K562 (cell line): ENCODE data around the gene LY6G6F. TPM values are rescaled to one million over a fixed set of nuclear protein-coding genes. Genes with fewer than 3 reads are reported as not detected.

Experiments used
- BACH1 ChIP-seq: fragments of 200-800 bp; sonication (Bioruptor generic); IDR thresholded peaks from 2 replicates; pipeline ENCODE4 v1.6.1; 2016; ENCODE audit warnings: missing genetic modification characterization, missing compliant biosample characterization
- CBX2 ChIP-seq: fragments of 200-600 bp; sonication (generic); IDR thresholded peaks from one replicate; pipeline ENCODE4 v1.6.1; 2012; ENCODE audit warnings: mild to moderate bottlenecking, low read length, inconsistent platforms; ENCODE audit not compliant: insufficient read depth, poor library complexity, severe bottlenecking
- FOXK2 ChIP-seq, 2 experiments: fragments of 450-650 bp; IDR thresholded peaks in 1 of 2; conservative IDR thresholded peaks in 1 of 2; 2 replicates each; pipeline ENCODE4 v1.6.1; 2016; ENCODE audit warnings: low read depth in 2 of 2, mild to moderate bottlenecking in 1 of 2
- HNRNPUL1 ChIP-seq: fragments of 200-400 bp; formaldehyde crosslinking; IDR thresholded peaks from 2 replicates; pipeline ENCODE4 v1.6.1; 2017; ENCODE audit warnings: low read length
- HOXB6 ChIP-seq: fragments of 250-450 bp; sonication (Bioruptor Pico); IDR thresholded peaks from 2 replicates; pipeline ENCODE4 v1.5.1; 2022; ENCODE audit warnings: mild to moderate bottlenecking, borderline replicate concordance
- IFI16 ChIP-seq: fragments of 250-450 bp; sonication (Bioruptor Pico); IDR thresholded peaks from 2 replicates; pipeline ENCODE4 v2.1.2; 2022; ENCODE audit warnings: mild to moderate bottlenecking, inconsistent platforms
- MCM3 ChIP-seq: fragments of 450-650 bp; IDR thresholded peaks from 2 replicates; pipeline ENCODE4 v1.6.1; 2016
- ZBTB34 ChIP-seq: fragments of 250-450 bp; sonication (Bioruptor Pico); IDR thresholded peaks from 2 replicates; pipeline ENCODE4 v1.8.0; 2021; ENCODE audit warnings: mild to moderate bottlenecking, moderate library complexity
- ZNF124 ChIP-seq: sonication (generic); formaldehyde crosslinking; IDR thresholded peaks from 2 replicates; pipeline ENCODE4 v1.8.1; 2022; ENCODE audit warnings: missing genetic modification reagents
- ZNF3 ChIP-seq: fragments of 250-450 bp; sonication (Bioruptor Pico); IDR thresholded peaks from 2 replicates; pipeline ENCODE4 v1.5.0; 2021; ENCODE audit warnings: mild to moderate bottlenecking, moderate library complexity
- polyA plus RNA-seq, 8 experiments: library from polyadenylated mRNA; depleted of rRNA in 4 of 8; stranded (reverse) in 5 of 8; unstranded in 3 of 8; fragments of >200 nt; fragmentation: Nextera tagmentation in 2 of 8; fragmentation: Illumina TruSeq in 1 of 8; extraction: Ambion mirVana in 2 of 8; extraction: Trizol in 1 of 8; gene quantifications; 2 replicates each; pipeline versions ENCODE4 v1.2.1 to v1.2.3, GENCODE V29; 2011 to 2014; ENCODE audit warnings: inconsistent platforms in 1 of 8, missing spikeins in 1 of 8
- total RNA-seq, 7 experiments: library from RNA; depleted of rRNA in 6 of 7; stranded (reverse); fragments of >200 nt in 6 of 7; fragmentation: Illumina TruSeq in 2 of 7; extraction: Trizol in 2 of 7; gene quantifications; 2 replicates each; pipeline versions ENCODE4 v1.2.1 to v1.2.3, GENCODE V29; 2011 to 2021; ENCODE audit warnings: low replicate concordance in 1 of 7
- TF ChIP-seq, protein P1 (sequence below): fragments of 450-650 bp; IDR thresholded peaks from 2 replicates; pipeline ENCODE4 v1.6.1; 2016; ENCODE audit warnings: borderline replicate concordance
- TF ChIP-seq, protein P2 (sequence below): fragments of 450-650 bp; IDR thresholded peaks from 2 replicates; pipeline ENCODE4 v1.6.1; 2018; ENCODE audit not compliant: partially characterized antibody
- TF ChIP-seq, protein P3 (sequence below): fragments of 250-450 bp; sonication (Bioruptor Pico); IDR thresholded peaks from 2 replicates; pipeline ENCODE4 v1.4.0; 2020

Gene LY6G6F
- total and polyA plus RNA-seq, 9 of the 15 experiments (the other 6 are each of a cell fraction or from before 2014, with no cell fraction given), result 0.14 to 0.50 (median 0.28) TPM; not detected in 2

GRCh38 chr6:31690231-31691077 lies 16.2 kb upstream of the LY6G6F start (continued):
- peak; percentile 15 to 49; a peak in 2 of 4 replicates for TF ChIP-seq FOXK2 (conservative IDR thresholded peaks at IDR 0.05 in 1 of 2, IDR thresholded peaks at IDR 0.05 in 1 of 2; ENCODE audit: low read depth in 2 of 2)
- 0 out of 2 replicates have a peak, but pooled peaks have one; percentile 53 for TF ChIP-seq ZNF3 (CRISPR knock-in tag)
- TF ChIP-seq, protein P1, sequence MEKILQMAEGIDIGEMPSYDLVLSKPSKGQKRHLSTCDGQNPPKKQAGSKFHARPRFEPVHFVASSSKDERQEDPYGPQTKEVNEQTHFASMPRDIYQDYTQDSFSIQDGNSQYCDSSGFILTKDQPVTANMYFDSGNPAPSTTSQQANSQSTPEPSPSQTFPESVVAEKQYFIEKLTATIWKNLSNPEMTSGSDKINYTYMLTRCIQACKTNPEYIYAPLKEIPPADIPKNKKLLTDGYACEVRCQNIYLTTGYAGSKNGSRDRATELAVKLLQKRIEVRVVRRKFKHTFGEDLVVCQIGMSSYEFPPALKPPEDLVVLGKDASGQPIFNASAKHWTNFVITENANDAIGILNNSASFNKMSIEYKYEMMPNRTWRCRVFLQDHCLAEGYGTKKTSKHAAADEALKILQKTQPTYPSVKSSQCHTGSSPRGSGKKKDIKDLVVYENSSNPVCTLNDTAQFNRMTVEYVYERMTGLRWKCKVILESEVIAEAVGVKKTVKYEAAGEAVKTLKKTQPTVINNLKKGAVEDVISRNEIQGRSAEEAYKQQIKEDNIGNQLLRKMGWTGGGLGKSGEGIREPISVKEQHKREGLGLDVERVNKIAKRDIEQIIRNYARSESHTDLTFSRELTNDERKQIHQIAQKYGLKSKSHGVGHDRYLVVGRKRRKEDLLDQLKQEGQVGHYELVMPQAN, result peak; percentile 28
- TF ChIP-seq BACH1 (tag), result no peak
- TF ChIP-seq HNRNPUL1, result peak; percentile 36; the same call in 1 of the 2 replicates
- TF ChIP-seq IFI16 (CRISPR knock-in tag), result no peak
- no peak for TF ChIP-seq CBX2
- TF ChIP-seq, protein P2, sequence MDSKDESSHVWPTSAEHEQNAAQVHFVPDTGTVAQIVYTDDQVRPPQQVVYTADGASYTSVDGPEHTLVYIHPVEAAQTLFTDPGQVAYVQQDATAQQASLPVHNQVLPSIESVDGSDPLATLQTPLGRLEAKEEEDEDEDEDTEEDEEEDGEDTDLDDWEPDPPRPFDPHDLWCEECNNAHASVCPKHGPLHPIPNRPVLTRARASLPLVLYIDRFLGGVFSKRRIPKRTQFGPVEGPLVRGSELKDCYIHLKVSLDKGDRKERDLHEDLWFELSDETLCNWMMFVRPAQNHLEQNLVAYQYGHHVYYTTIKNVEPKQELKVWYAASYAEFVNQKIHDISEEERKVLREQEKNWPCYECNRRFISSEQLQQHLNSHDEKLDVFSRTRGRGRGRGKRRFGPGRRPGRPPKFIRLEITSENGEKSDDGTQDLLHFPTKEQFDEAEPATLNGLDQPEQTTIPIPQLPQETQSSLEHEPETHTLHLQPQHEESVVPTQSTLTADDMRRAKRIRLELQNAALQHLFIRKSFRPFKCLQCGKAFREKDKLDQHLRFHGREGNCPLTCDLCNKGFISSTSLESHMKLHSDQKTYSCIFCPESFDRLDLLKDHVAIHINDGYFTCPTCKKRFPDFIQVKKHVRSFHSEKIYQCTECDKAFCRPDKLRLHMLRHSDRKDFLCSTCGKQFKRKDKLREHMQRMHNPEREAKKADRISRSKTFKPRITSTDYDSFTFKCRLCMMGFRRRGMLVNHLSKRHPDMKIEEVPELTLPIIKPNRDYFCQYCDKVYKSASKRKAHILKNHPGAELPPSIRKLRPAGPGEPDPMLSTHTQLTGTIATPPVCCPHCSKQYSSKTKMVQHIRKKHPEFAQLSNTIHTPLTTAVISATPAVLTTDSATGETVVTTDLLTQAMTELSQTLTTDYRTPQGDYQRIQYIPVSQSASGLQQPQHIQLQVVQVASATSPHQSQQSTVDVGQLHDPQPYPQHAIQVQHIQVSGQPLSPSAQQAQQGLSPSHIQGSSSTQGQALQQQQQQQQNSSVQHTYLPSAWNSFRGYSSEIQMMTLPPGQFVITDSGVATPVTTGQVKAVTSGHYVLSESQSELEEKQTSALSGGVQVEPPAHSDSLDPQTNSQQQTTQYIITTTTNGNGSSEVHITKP, result peak; percentile 61
- no peak for TF ChIP-seq ZNF124
- TF ChIP-seq, protein P3, sequence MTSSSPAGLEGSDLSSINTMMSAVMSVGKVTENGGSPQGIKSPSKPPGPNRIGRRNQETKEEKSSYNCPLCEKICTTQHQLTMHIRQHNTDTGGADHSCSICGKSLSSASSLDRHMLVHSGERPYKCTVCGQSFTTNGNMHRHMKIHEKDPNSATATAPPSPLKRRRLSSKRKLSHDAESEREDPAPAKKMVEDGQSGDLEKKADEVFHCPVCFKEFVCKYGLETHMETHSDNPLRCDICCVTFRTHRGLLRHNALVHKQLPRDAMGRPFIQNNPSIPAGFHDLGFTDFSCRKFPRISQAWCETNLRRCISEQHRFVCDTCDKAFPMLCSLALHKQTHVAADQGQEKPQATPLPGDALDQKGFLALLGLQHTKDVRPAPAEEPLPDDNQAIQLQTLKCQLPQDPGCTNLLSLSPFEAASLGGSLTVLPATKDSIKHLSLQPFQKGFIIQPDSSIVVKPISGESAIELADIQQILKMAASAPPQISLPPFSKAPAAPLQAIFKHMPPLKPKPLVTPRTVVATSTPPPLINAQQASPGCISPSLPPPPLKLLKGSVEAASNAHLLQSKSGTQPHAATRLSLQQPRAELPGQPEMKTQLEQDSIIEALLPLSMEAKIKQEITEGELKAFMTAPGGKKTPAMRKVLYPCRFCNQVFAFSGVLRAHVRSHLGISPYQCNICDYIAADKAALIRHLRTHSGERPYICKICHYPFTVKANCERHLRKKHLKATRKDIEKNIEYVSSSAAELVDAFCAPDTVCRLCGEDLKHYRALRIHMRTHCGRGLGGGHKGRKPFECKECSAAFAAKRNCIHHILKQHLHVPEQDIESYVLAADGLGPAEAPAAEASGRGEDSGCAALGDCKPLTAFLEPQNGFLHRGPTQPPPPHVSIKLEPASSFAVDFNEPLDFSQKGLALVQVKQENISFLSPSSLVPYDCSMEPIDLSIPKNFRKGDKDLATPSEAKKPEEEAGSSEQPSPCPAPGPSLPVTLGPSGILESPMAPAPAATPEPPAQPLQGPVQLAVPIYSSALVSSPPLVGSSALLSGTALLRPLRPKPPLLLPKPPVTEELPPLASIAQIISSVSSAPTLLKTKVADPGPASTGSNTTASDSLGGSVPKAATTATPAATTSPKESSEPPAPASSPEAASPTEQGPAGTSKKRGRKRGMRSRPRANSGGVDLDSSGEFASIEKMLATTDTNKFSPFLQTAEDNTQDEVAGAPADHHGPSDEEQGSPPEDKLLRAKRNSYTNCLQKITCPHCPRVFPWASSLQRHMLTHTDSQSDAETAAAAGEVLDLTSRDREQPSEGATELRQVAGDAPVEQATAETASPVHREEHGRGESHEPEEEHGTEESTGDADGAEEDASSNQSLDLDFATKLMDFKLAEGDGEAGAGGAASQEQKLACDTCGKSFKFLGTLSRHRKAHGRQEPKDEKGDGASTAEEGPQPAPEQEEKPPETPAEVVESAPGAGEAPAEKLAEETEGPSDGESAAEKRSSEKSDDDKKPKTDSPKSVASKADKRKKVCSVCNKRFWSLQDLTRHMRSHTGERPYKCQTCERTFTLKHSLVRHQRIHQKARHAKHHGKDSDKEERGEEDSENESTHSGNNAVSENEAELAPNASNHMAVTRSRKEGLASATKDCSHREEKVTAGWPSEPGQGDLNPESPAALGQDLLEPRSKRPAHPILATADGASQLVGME, result peak; percentile 11; the same call in 1 of the 2 replicates
- TF ChIP-seq HOXB6 (CRISPR knock-in tag), result 0 out of 2 replicates have a peak, but pooled peaks have one; percentile 28
- TF ChIP-seq ZBTB34, result no peak
- TF ChIP-seq MCM3, result no peak
